HepG2 (cell line): ENCODE measurements around the gene UTF1.
A peak's percentile ranks its signal among the peaks of the same experiment; 100 is the strongest.

Source experiments
- BATF2 ChIP-seq: sonication (generic); formaldehyde crosslinking; IDR thresholded peaks from 2 replicates; pipeline ENCODE4 v1.8.0; 2022; ENCODE audit warnings: mild to moderate bottlenecking, missing genetic modification reagents, moderate library complexity
- CEBPB ChIP-seq: IDR thresholded peaks from 2 replicates; pipeline ENCODE4 v1.6.1; 2011; ENCODE audit warnings: low read depth, low read length, improper control_type of control experiment, borderline replicate concordance
- EEA1 ChIP-seq: sonication (generic); formaldehyde crosslinking; IDR thresholded peaks from 2 replicates; pipeline ENCODE4 v1.5.1; 2020; ENCODE audit warnings: mild to moderate bottlenecking, missing genetic modification reagents, borderline replicate concordance
- EP300 ChIP-seq, 3 experiments: sonication (generic) in 1 of 3; formaldehyde crosslinking in 1 of 3; IDR thresholded peaks; 2 replicates each; pipeline versions ENCODE4 v1.5.1 to v1.6.1; 2011 to 2020; ENCODE audit warnings: low read depth in 2 of 3, low read length in 2 of 3, borderline replicate concordance in 1 of 3, improper control_type of control experiment in 1 of 3, mild to moderate bottlenecking in 1 of 3, missing genetic modification reagents in 1 of 3, moderate library complexity in 1 of 3
- HDAC1 ChIP-seq: sonication (generic); formaldehyde crosslinking; IDR thresholded peaks from 2 replicates; pipeline ENCODE4 v1.5.1; 2020; ENCODE audit warnings: mild to moderate bottlenecking, missing genetic modification reagents
- HDAC2 ChIP-seq: sonication (generic); formaldehyde crosslinking; IDR thresholded peaks from 2 replicates; pipeline ENCODE4 v1.4.0; 2020; ENCODE audit warnings: missing genetic modification reagents
- IKZF1 ChIP-seq: fragments of 450-650 bp; IDR thresholded peaks from 2 replicates; pipeline ENCODE4 v1.7.1; 2016
- MYC ChIP-seq: sonication (generic); formaldehyde crosslinking; IDR thresholded peaks from 2 replicates; pipeline ENCODE4 v1.9.0; 2021; ENCODE audit warnings: missing genetic modification reagents, borderline replicate concordance
- RFX5 ChIP-seq: IDR thresholded peaks from 2 replicates; pipeline ENCODE4 v1.6.1; 2011; ENCODE audit warnings: low read depth, low read length, improper control_type of control experiment
- STAT5B ChIP-seq: sonication (generic); formaldehyde crosslinking; IDR thresholded peaks from 2 replicates; pipeline ENCODE4 v1.4.0; 2020; ENCODE audit warnings: missing genetic modification reagents
- ZMAT3 ChIP-seq: sonication (generic); formaldehyde crosslinking; conservative IDR thresholded peaks from 2 replicates; pipeline ENCODE4 v1.7.0; 2021; ENCODE audit warnings: missing genetic modification reagents
- ZNF639 ChIP-seq: conservative IDR thresholded peaks from 2 replicates; pipeline ENCODE4 v1.6.1; 2018; ENCODE audit warnings: missing genetic modification reagents
- ZNF784 ChIP-seq: sonication (generic); formaldehyde crosslinking; IDR thresholded peaks from 2 replicates; pipeline ENCODE4 v1.5.1; 2020; ENCODE audit warnings: missing genetic modification reagents, mild to moderate bottlenecking, borderline replicate concordance
- TF ChIP-seq, protein P1 (sequence below): sonication (generic); formaldehyde crosslinking; IDR thresholded peaks from 2 replicates; pipeline ENCODE4; 2020; ENCODE audit warnings: missing genetic modification reagents, mild to moderate bottlenecking, borderline replicate concordance

DNA sequence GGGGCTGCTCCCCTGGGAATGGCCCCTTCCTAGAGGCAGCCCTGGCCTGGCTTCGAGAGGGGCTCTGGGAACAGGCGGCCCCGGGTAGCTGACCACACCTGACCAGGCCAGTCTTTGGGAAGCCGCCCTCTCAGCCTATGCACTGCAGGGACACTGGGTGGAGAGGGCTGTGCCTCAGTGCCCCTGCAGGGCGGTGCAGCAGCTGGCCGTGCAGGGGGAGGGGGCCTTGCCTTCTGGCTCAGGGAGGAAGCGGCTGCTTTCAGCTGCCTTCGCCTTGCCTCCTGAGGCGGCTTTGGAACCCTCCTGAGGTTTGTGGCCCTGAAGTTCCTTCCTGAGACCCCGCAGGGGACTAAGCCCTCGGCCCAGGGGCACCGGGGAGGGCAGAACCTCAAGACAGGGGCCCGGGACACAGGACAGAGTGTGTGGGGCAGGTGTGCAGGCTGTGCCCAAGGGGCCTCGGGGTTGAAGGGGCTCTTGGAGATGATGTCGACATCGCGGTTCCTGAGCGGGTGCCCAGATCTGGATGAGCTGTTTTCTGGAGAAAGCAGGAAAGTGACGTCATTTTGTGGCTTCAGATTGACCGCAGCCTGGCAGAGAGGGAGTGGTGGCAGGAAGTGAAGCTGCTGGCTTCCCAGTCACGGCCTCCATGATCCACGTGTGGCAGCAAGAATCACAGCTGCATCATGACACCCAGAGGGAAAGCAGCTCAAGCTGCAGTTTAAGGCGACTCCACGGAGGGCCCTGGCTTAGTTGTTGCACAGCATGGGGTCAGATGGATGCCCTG, 29.0 kb downstream of the UTF1 start:
- TF ChIP-seq IKZF1, result no peak
- no peak for TF ChIP-seq RFX5
- TF ChIP-seq ZNF639, result no peak
- TF ChIP-seq STAT5B (CRISPR knock-in tag), result no peak
- TF ChIP-seq BATF2 (CRISPR knock-in tag), result no peak
- TF ChIP-seq HDAC1 (CRISPR knock-in tag), result no peak
- TF ChIP-seq, protein P1, sequence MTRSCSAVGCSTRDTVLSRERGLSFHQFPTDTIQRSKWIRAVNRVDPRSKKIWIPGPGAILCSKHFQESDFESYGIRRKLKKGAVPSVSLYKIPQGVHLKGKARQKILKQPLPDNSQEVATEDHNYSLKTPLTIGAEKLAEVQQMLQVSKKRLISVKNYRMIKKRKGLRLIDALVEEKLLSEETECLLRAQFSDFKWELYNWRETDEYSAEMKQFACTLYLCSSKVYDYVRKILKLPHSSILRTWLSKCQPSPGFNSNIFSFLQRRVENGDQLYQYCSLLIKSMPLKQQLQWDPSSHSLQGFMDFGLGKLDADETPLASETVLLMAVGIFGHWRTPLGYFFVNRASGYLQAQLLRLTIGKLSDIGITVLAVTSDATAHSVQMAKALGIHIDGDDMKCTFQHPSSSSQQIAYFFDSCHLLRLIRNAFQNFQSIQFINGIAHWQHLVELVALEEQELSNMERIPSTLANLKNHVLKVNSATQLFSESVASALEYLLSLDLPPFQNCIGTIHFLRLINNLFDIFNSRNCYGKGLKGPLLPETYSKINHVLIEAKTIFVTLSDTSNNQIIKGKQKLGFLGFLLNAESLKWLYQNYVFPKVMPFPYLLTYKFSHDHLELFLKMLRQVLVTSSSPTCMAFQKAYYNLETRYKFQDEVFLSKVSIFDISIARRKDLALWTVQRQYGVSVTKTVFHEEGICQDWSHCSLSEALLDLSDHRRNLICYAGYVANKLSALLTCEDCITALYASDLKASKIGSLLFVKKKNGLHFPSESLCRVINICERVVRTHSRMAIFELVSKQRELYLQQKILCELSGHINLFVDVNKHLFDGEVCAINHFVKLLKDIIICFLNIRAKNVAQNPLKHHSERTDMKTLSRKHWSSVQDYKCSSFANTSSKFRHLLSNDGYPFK, result no peak
- no peak for TF ChIP-seq EEA1 (CRISPR knock-in tag)
- no peak for TF ChIP-seq HDAC2 (CRISPR knock-in tag)
- TF ChIP-seq ZMAT3 (CRISPR knock-in tag), result no peak
- TF ChIP-seq EP300 (IDR thresholded peaks at IDR 0.05; ENCODE audit: low read depth in 2 of 2, low read length in 2 of 2), result no peak
- TF ChIP-seq EP300 (CRISPR knock-in tag; IDR thresholded peaks at IDR 0.05; ENCODE audit: borderline replicate concordance), result no peak
- peak; percentile 22; the same call in 1 of the 2 replicates for TF ChIP-seq CEBPB
- no peak for TF ChIP-seq ZNF784
- TF ChIP-seq MYC (CRISPR knock-in tag), result no peak; the same call in 1 of the 2 replicates
